H9 (cell line): ENCODE results near the gene RCC1. TPM values are rescaled to one million over a fixed set of nuclear protein-coding genes. Genes with fewer than 3 reads are reported as not detected.
A peak's percentile ranks its signal among the peaks of the same experiment; 100 is the strongest.

Source experiments
- DNase-seq: peaks from one replicate; pipeline ENCODE4 v3.0.0-alpha.2; 2017
- H2AFZ ChIP-seq: one replicate; pipeline ENCODE4 v1.6.1; 2013; ENCODE audit warnings: mild to moderate bottlenecking, low read length, control low read depth, moderate library complexity
- H2AK5ac ChIP-seq: 2 replicates; pipeline ENCODE4 v1.6.1; 2013; ENCODE audit warnings: low read length, control low read depth, mixed read lengths; ENCODE audit not compliant: insufficient read length
- H2BK120ac ChIP-seq: one replicate; pipeline ENCODE4 v1.6.1; 2013; ENCODE audit warnings: low read depth, mild to moderate bottlenecking, low read length, control low read depth, inconsistent platforms; ENCODE audit not compliant: poor library complexity, severe bottlenecking
- H2BK12ac ChIP-seq: 2 replicates; pipeline ENCODE4 v1.6.1; 2013; ENCODE audit warnings: low read length, control low read depth, mixed read lengths, low read depth; ENCODE audit not compliant: insufficient read length
- H2BK15ac ChIP-seq: 2 replicates; pipeline ENCODE4 v1.6.1; 2013; ENCODE audit warnings: low read depth, low read length, control low read depth
- H2BK20ac ChIP-seq: one replicate; pipeline ENCODE4 v1.6.1; 2013; ENCODE audit warnings: low read depth, mild to moderate bottlenecking, low read length, control low read depth, inconsistent platforms; ENCODE audit not compliant: poor library complexity, severe bottlenecking
- H2BK5ac ChIP-seq: 2 replicates; pipeline ENCODE4 v1.6.1; 2013; ENCODE audit warnings: low read length, control low read depth, mixed read lengths; ENCODE audit not compliant: insufficient read length
- H3K14ac ChIP-seq: 2 replicates; pipeline ENCODE4 v1.6.1; 2013; ENCODE audit warnings: low read length, control low read depth; ENCODE audit not compliant: insufficient read depth
- H3K18ac ChIP-seq: 2 replicates; pipeline ENCODE4 v1.6.1; 2013; ENCODE audit warnings: low read depth, mild to moderate bottlenecking, mixed read lengths, low read length, control low read depth; ENCODE audit not compliant: insufficient read length
- H3K23ac ChIP-seq: 2 replicates; pipeline ENCODE4 v1.6.1; 2013; ENCODE audit warnings: low read length, control low read depth, mixed read lengths, low read depth; ENCODE audit not compliant: insufficient read length
- H3K23me2 ChIP-seq: 2 replicates; pipeline ENCODE4 v1.6.1; 2013; ENCODE audit warnings: low read depth, mild to moderate bottlenecking, mixed read lengths, low read length, control low read depth; ENCODE audit not compliant: insufficient read length, poor library complexity, severe bottlenecking
- H3K27ac ChIP-seq: 2 replicates; pipeline ENCODE4 v1.5.1; 2013; ENCODE audit warnings: low read length, control low read depth, mixed read lengths, low read depth; ENCODE audit not compliant: insufficient read length
- H3K27me3 ChIP-seq: 2 replicates; pipeline ENCODE4 v1.6.1; 2013; ENCODE audit warnings: low read length, control low read depth, inconsistent platforms; ENCODE audit not compliant: insufficient read depth
- H3K4ac ChIP-seq: 2 replicates; pipeline ENCODE4 v1.6.1; 2013; ENCODE audit warnings: low read depth, mild to moderate bottlenecking, control low read depth, inconsistent platforms, low read length, moderate library complexity
- H3K4me1 ChIP-seq: 2 replicates; pipeline ENCODE4 v1.6.1; 2013; ENCODE audit warnings: low read length, control low read depth, inconsistent platforms; ENCODE audit not compliant: insufficient read depth
- H3K4me2 ChIP-seq: 2 replicates; pipeline ENCODE4 v1.6.1; 2013; ENCODE audit warnings: low read length, control low read depth, mixed read lengths; ENCODE audit not compliant: insufficient read length, insufficient read depth
- H3K56ac ChIP-seq: 2 replicates; pipeline ENCODE4 v1.6.1; 2013; ENCODE audit warnings: low read depth, mild to moderate bottlenecking, mixed read lengths, low read length, control low read depth; ENCODE audit not compliant: insufficient read length
- H3K79me1 ChIP-seq: 2 replicates; pipeline ENCODE4 v1.6.1; 2013; ENCODE audit warnings: low read depth, mild to moderate bottlenecking, moderate library complexity, low read length, control low read depth, inconsistent platforms; ENCODE audit not compliant: insufficient read depth, poor library complexity, severe bottlenecking
- H3K79me2 ChIP-seq: 2 replicates; pipeline ENCODE4 v1.6.1; 2013; ENCODE audit warnings: low read length, control low read depth, inconsistent platforms; ENCODE audit not compliant: insufficient read depth
- H3K9ac ChIP-seq: 2 replicates; pipeline ENCODE4 v1.6.1; 2013; ENCODE audit warnings: low read length, control low read depth, mixed read lengths; ENCODE audit not compliant: insufficient read length; ENCODE audit errors: extremely low read depth
- H3K9me3 ChIP-seq: one replicate; pipeline ENCODE4 v1.6.1; 2013; ENCODE audit warnings: low read depth, low read length, inconsistent platforms; ENCODE audit not compliant: control insufficient read depth
- H3T11ph ChIP-seq: one replicate; pipeline ENCODE4 v1.6.1; 2013; ENCODE audit warnings: mild to moderate bottlenecking, low read length, control low read depth, inconsistent platforms
- H4K20me1 ChIP-seq: one replicate; pipeline ENCODE4 v1.6.1; 2013; ENCODE audit not compliant: control insufficient read depth, insufficient read length, insufficient read depth
- H4K5ac ChIP-seq: 2 replicates; pipeline ENCODE4 v1.6.1; 2013; ENCODE audit warnings: low read depth, mild to moderate bottlenecking, mixed read lengths, low read length, control low read depth; ENCODE audit not compliant: insufficient read length
- H4K8ac ChIP-seq: replicated peaks from 2 replicates; pipeline ENCODE4 v1.6.1; 2013; ENCODE audit warnings: low read length, control low read depth, mixed read lengths, low read depth; ENCODE audit not compliant: insufficient read length
- H4K91ac ChIP-seq: 2 replicates; pipeline ENCODE4 v1.6.1; 2013; ENCODE audit warnings: low read depth, mild to moderate bottlenecking, moderate library complexity, mixed read lengths, low read length, control low read depth; ENCODE audit not compliant: insufficient read length
- H3K27ac Mint-ChIP-seq, 3 experiments: 2 replicates in 2 of 3; 3 replicates in 1 of 3; pipeline ENCODE4 v1.8.0; 2020 to 2021; ENCODE audit warnings: mixed read lengths in 3 of 3, mild to moderate bottlenecking in 1 of 3, moderate library complexity in 1 of 3
- H3K27me3 Mint-ChIP-seq: 2 replicates; pipeline ENCODE4 v1.8.0; 2021; ENCODE audit warnings: low read depth, mild to moderate bottlenecking, moderate library complexity, mixed read lengths
- H3K36me3 Mint-ChIP-seq, 3 experiments: 2 replicates in 2 of 3; 3 replicates in 1 of 3; pipeline ENCODE4 v1.8.0; 2020 to 2021; ENCODE audit warnings: low read depth in 3 of 3, mixed read lengths in 3 of 3; ENCODE audit not compliant: insufficient read depth in 1 of 3
- H3K4me1 Mint-ChIP-seq, 2 experiments: 2 replicates each; pipeline ENCODE4 v1.8.0; 2020; ENCODE audit warnings: mixed read lengths in 2 of 2
- H3K4me3 Mint-ChIP-seq, 2 experiments: 2 replicates in 1 of 2; 3 replicates in 1 of 2; pipeline ENCODE4 v1.8.0; 2020 to 2021; ENCODE audit warnings: mild to moderate bottlenecking in 2 of 2, mixed read lengths in 2 of 2, moderate library complexity in 1 of 2
- H3K9me3 Mint-ChIP-seq, 2 experiments: 2 replicates in 1 of 2; 3 replicates in 1 of 2; pipeline ENCODE4 v1.8.0; 2020; ENCODE audit warnings: mild to moderate bottlenecking in 2 of 2, mixed read lengths in 2 of 2, moderate library complexity in 1 of 2
- CTCF ChIP-seq: fragments of 200-600 bp; sonication (generic); conservative IDR thresholded peaks from 3 replicates; pipeline ENCODE4 v1.8.0; 2021; ENCODE audit warnings: antibody characterized with exemption, mild to moderate bottlenecking
- WGBS: extraction: QIAGEN DNeasy Blood & Tissue Kit; methylation state at CpG from one replicate; pipeline ENCODE4 v1.1.7; 2013; ENCODE audit warnings: missing lambda C conversion rate, low lambda C conversion rate, mixed read lengths; ENCODE audit not compliant: insufficient read length; ENCODE audit errors: extremely low coverage; 5-methylcytosine and 5-hydroxymethylcytosine counted together
- total RNA-seq: library from RNA; stranded (reverse); gene quantifications from 2 replicates; pipeline ENCODE4 v1.2.1, GENCODE V29; 2021

RCC1 gene
- total RNA-seq, 1 experiment from 2014 or later = 93.6 TPM

DNA sequence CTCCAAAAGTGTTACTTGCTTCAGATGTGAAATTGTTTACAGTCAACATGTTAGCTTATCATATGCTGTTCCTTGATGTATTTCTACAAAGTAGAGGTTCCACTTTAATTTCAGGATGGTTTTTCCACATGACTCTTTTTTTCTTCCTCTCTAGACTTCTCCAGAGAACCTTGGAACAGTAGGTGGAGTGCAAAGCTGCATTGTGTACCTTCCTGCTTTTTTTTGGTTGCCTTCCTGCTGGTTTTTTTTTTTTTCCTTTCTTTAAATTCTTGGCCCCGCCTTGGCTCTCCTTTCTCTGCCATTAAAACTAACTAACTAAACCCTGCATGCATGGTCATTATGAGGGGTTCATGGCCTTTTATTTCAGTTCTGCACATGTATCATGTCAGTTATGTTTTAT lies 48.2 kb upstream of the RCC1 start:
- no peak for TF ChIP-seq CTCF
- no peak overlapping the region for H4K8ac ChIP-seq
- H3K23ac ChIP-seq = no peak overlapping the region
- H3K4ac ChIP-seq = no peak overlapping the region
- H3K14ac ChIP-seq = no peak overlapping the region
- H3K9me3 Mint-ChIP-seq = no peaks in the 10 kb centered on the region
- peak overlapping the region in 1 of 3 experiments; percentile 65; a peak in 2 of 7 replicates for H3K27ac Mint-ChIP-seq
- WGBS = no CpG with 5 or more reads among the region's 1 CpG
- H3K27me3 Mint-ChIP-seq = no peaks in the 10 kb centered on the region
- no peaks in the 10 kb centered on the region for H3K9me3 ChIP-seq
- H4K20me1 ChIP-seq = no peaks in the 10 kb centered on the region
- no peak overlapping the region for H2BK5ac ChIP-seq
- H3K79me2 ChIP-seq = no peaks in the 10 kb centered on the region
- no peak overlapping the region for H3K4me3 Mint-ChIP-seq
- no peak overlapping the region for H3T11ph ChIP-seq
- no peak overlapping the region for H4K5ac ChIP-seq
- no peak overlapping the region for H3K56ac ChIP-seq
- H3K9ac ChIP-seq = no peak overlapping the region
- no peak overlapping the region for H2BK20ac ChIP-seq
- H3K18ac ChIP-seq = no peak overlapping the region
- no peaks in the 10 kb centered on the region for H3K23me2 ChIP-seq
- no peak for DNase-seq
- no peak overlapping the region for H2BK12ac ChIP-seq
- H3K36me3 Mint-ChIP-seq = peaks cover 2 to 36% (median 29%) of the 10 kb centered on the region in 3 experiments; a peak in 6 of 7 replicates
- H3K4me1 ChIP-seq = no peaks in the 10 kb centered on the region
- H2BK15ac ChIP-seq = no peak overlapping the region
- H2AK5ac ChIP-seq = no peak overlapping the region
- peaks cover 4 to 7% of the 10 kb centered on the region in 2 experiments for H3K4me1 Mint-ChIP-seq
- no peaks in the 10 kb centered on the region for H3K79me1 ChIP-seq
- H2AFZ ChIP-seq = no peak overlapping the region
- H4K91ac ChIP-seq = no peak overlapping the region
- H3K27me3 ChIP-seq = no peaks in the 10 kb centered on the region
- no peak overlapping the region for H2BK120ac ChIP-seq
- no peak overlapping the region for H3K4me2 ChIP-seq
- no peak overlapping the region for H3K27ac ChIP-seq
